ENCODE data around the gene MARS1. TPM values are rescaled to one million over a fixed set of nuclear protein-coding genes. Genes with fewer than 3 reads are reported as not detected.

MARS1 gene
- total and polyA plus RNA-seq, 7 donors, result 41.2 to 97.4 (median 83.6) TPM

- H3K36me3 ChIP-seq (ENCODE audit: insufficient read depth in 1 of 2, low read depth in 1 of 2), result no peaks in the 10 kb centered on the region
- intact Hi-C loops (cut with DNase I), result loop anchor here in 1 of 2 donors (10.0 kb wide), 2 partner anchors 157 to 253 kb away; partner anchors contain the start of gene NXPH4
Measured at GRCh38 chr12:57467212-57467874, 20.5 kb upstream of the MARS1 start.

GRCh38 chr12:57467915-57468314 is 20.0 kb upstream of the MARS1 start:
- TF ChIP-seq, protein P1, sequence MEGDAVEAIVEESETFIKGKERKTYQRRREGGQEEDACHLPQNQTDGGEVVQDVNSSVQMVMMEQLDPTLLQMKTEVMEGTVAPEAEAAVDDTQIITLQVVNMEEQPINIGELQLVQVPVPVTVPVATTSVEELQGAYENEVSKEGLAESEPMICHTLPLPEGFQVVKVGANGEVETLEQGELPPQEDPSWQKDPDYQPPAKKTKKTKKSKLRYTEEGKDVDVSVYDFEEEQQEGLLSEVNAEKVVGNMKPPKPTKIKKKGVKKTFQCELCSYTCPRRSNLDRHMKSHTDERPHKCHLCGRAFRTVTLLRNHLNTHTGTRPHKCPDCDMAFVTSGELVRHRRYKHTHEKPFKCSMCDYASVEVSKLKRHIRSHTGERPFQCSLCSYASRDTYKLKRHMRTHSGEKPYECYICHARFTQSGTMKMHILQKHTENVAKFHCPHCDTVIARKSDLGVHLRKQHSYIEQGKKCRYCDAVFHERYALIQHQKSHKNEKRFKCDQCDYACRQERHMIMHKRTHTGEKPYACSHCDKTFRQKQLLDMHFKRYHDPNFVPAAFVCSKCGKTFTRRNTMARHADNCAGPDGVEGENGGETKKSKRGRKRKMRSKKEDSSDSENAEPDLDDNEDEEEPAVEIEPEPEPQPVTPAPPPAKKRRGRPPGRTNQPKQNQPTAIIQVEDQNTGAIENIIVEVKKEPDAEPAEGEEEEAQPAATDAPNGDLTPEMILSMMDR (IDR thresholded peaks at IDR 0.05), result no peak
- WGBS, 3 donors, result 81 to 87% (median 82%) methylated on average over 11 of the region's 11 CpGs
- no peaks in the 10 kb centered on the region for H3K9me3 ChIP-seq
- DNase-seq, result no peak
- no peak overlapping the region for H3K4me3 ChIP-seq
- intact Hi-C loops (cut with DNase I), result loop anchor here in 1 of 2 donors (10.0 kb wide), 2 partner anchors 157 to 253 kb away; partner anchors contain the start of gene NXPH4
- H3K27me3 ChIP-seq (ENCODE audit: insufficient read depth in 3 of 3, low read length in 2 of 3), result peaks cover 0 to 22% (median 0%) of the 10 kb centered on the region in 3 donors
- no peak overlapping the region for H3K27ac ChIP-seq
- ATAC-seq, result no peak
- H3K4me1 ChIP-seq, result peaks cover under 1% of the 10 kb centered on the region
- H3K36me3 ChIP-seq (ENCODE audit: insufficient read depth in 1 of 2, low read depth in 1 of 2), result no peaks in the 10 kb centered on the region

More at GRCh38 chr12:57467212-57467874, 20.5 kb upstream of the MARS1 start:
- 90 to 93% (median 91%) methylated on average over 12 of the region's 12 CpGs for WGBS, 3 donors
- no peaks in the 10 kb centered on the region for H3K9me3 ChIP-seq
- H3K4me1 ChIP-seq, result peaks cover 4% of the 10 kb centered on the region
- peaks cover 0 to 16% (median 0%) of the 10 kb centered on the region in 3 donors for H3K27me3 ChIP-seq (ENCODE audit: insufficient read depth in 3 of 3, low read length in 2 of 3)
- TF ChIP-seq, protein P1 (IDR thresholded peaks at IDR 0.05), result no peak
- no peak overlapping the region for H3K4me3 ChIP-seq
- ATAC-seq, result no peak
- no peak for DNase-seq
- no peak overlapping the region for H3K27ac ChIP-seq

GRCh38 chr12:57469296-57470164 is 18.3 kb upstream of the MARS1 start:
- no peak for ATAC-seq
- Histone ChIP-seq H3K36me3 (ENCODE audit: insufficient read depth in 1 of 2, low read depth in 1 of 2) (no peaks in the 10 kb centered on the region), H3K4me1 (no peaks in the 10 kb centered on the region), H3K9me3 (no peaks in the 10 kb centered on the region), H3K27me3 (ENCODE audit: insufficient read depth in 3 of 3, low read length in 2 of 3) (peaks cover 0 to 38% (median 5%) of the 10 kb centered on the region in 3 donors), H3K27ac (no peak overlapping the region), H3K4me3 (no peak overlapping the region)
- intact Hi-C loops (cut with DNase I), result loop anchor here in 1 of 2 donors (10.0 kb wide), 2 partner anchors 155 to 255 kb away; partner anchors contain the start of gene NXPH4
- WGBS, 3 donors, result 83 to 89% (median 85%) methylated on average over 10 of the region's 10 CpGs
- TF ChIP-seq, protein P1 (IDR thresholded peaks at IDR 0.05), result no peak
- DNase-seq, result no peak

GRCh38 chr12:57470286-57470969 is 17.4 kb upstream of the MARS1 start:
- intact Hi-C loops (cut with DNase I), result no loop called here
- TF ChIP-seq, protein P1 (IDR thresholded peaks at IDR 0.05), result no peak
- ATAC-seq (no peak), DNase-seq (no peak)
- Histone ChIP-seq H3K27me3 (ENCODE audit: insufficient read depth in 3 of 3, low read length in 2 of 3) (peaks cover 0 to 47% (median 11%) of the 10 kb centered on the region in 3 donors), H3K9me3 (no peaks in the 10 kb centered on the region), H3K4me1 (peaks cover 5% of the 10 kb centered on the region), H3K27ac (no peak overlapping the region), H3K36me3 (ENCODE audit: insufficient read depth in 1 of 2, low read depth in 1 of 2) (no peaks in the 10 kb centered on the region), H3K4me3 (no peak overlapping the region)
- 90 to 93% (median 92%) methylated on average over 14 of the region's 14 CpGs for WGBS, 3 donors

Data from psoas muscle (tissue), 8 donors.